ENCODE measurements around the gene ZBTB21. TPM values are rescaled to one million over a fixed set of nuclear protein-coding genes. Genes with fewer than 3 reads are reported as not detected.
"Not testable (repeated sequence)": the region's sequence is repeated elsewhere in the genome, so short reads cannot be mapped to it uniquely, and the experiment has no call there.

ZBTB21 gene
- total and polyA plus RNA-seq, 9 donors: 4.1 to 41.4 (median 21.9) TPM

GRCh38 chr21:41952568-41953248 is 57.5 kb downstream of the ZBTB21 start:
- TF ChIP-seq EP300 (IDR thresholded peaks at IDR 0.05) (no peak), POLR2A (IDR thresholded peaks at IDR 0.05) (no peak), CTCF (IDR thresholded peaks at IDR 0.05) (no peak)
- 13 to 15% (median 15%) methylated on average over 30 of the region's 30 CpGs for WGBS, 3 donors

GRCh38 chr21:41951876-41952567 is 58.1 kb downstream of the ZBTB21 start:
- Histone ChIP-seq H3K9me3 (no peaks in the 10 kb centered on the region), H3K27me3 (no peaks in the 10 kb centered on the region), H3K36me3 (no peaks in the 10 kb centered on the region), H3K4me1 (ENCODE audit: insufficient read depth) (peaks cover 39% of the 10 kb centered on the region), H3K4me3 (no peak overlapping the region), H3K27ac (peak overlapping the region in 1 of 2 donors; percentile 73)
- no peak for TF ChIP-seq EP300 (IDR thresholded peaks at IDR 0.05)
- no peak for DNase-seq
- WGBS, 3 donors: 52 to 68% (median 52%) methylated on average over 5 of the region's 5 CpGs
- intact Hi-C loops (cut with DNase I): loop anchor here in 3 of 4 donors (5.0 to 10.0 kb wide), 3 partner anchors 53 to 67 kb away; no protein-coding TSS in a partner anchor

More at GRCh38 chr21:41952568-41953248, 57.5 kb downstream of the ZBTB21 start:
- Histone ChIP-seq H3K36me3 (no peaks in the 10 kb centered on the region), H3K27me3 (no peaks in the 10 kb centered on the region), H3K4me3 (peak overlapping the region; percentile 90), H3K9me3 (no peaks in the 10 kb centered on the region), H3K4me1 (ENCODE audit: insufficient read depth) (peaks cover 40% of the 10 kb centered on the region), H3K27ac (peak overlapping the region in 1 of 2 donors; percentile 73)
- DNase-seq: no peak
- intact Hi-C loops (cut with DNase I): loop anchor here in 3 of 4 donors (5.0 to 10.0 kb wide), 3 partner anchors 52 to 68 kb away; no protein-coding TSS in a partner anchor

DNA sequence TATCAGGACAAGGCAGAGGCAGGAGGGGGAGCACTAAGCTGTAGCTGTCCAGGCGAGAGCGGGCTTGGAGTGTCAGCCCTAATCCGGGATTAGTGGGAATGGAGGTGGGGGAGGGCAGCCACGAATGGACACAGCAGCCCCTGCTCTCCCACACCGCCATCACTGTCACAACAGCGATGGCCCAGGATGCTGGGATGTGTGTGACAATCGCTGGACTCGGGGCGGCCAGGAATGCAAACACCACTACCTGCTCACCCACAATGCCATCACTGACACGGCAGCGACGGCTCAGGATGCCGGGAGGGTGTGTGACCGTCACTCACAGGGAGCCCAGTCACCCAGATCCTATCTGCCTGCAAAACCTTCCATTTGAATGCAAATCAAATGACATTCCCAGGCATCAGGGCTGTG is 59.2 kb downstream of the ZBTB21 start:
- intact Hi-C loops (cut with DNase I): loop anchor here in 3 of 4 donors (5.0 to 10.0 kb wide), 3 partner anchors 54 to 66 kb away; no protein-coding TSS in a partner anchor
- TF ChIP-seq CTCF (IDR thresholded peaks at IDR 0.05): no peak
- no peak for TF ChIP-seq EP300 (IDR thresholded peaks at IDR 0.05)
- no peak for TF ChIP-seq POLR2A (IDR thresholded peaks at IDR 0.05)
- Histone ChIP-seq H3K27ac (no peak overlapping the region), H3K27me3 (no peaks in the 10 kb centered on the region), H3K36me3 (no peaks in the 10 kb centered on the region), H3K4me3 (no peak overlapping the region), H3K9me3 (no peaks in the 10 kb centered on the region), H3K4me1 (ENCODE audit: insufficient read depth) (peaks cover 40% of the 10 kb centered on the region)
- 83 to 89% (median 87%) methylated on average over 14 of the region's 14 CpGs for WGBS, 3 donors
- DNase-seq: peak in 1 of 5 donors; percentile 40

- peaks cover 37% of the 10 kb centered on the region for H3K4me1 ChIP-seq (ENCODE audit: insufficient read depth)
- not testable (repeated sequence) for H3K27me3 ChIP-seq, H3K27ac ChIP-seq, H3K36me3 ChIP-seq, H3K4me3 ChIP-seq, H3K9me3 ChIP-seq
- intact Hi-C loops (cut with DNase I): loop anchor here in 3 of 4 donors (5.0 to 10.0 kb wide), 3 partner anchors 55 to 65 kb away; no protein-coding TSS in a partner anchor
- peak in 1 of 5 donors; percentile 13 for DNase-seq
- 97 to 99% (median 99%) methylated on average over 3 of the region's 3 CpGs for WGBS, 3 donors
Observed at GRCh38 chr21:41949631-41950030, 60.5 kb downstream of the ZBTB21 start.

GRCh38 chr21:41948901-41949300 is 61.3 kb downstream of the ZBTB21 start:
- DNase-seq: no peak
- intact Hi-C loops (cut with DNase I): no loop called here
- peaks cover 33% of the 10 kb centered on the region for H3K4me1 ChIP-seq (ENCODE audit: insufficient read depth)
- TF ChIP-seq EP300 (IDR thresholded peaks at IDR 0.05): no peak
- no peak for TF ChIP-seq CTCF (IDR thresholded peaks at IDR 0.05)
- TF ChIP-seq POLR2A (IDR thresholded peaks at IDR 0.05): no peak
- WGBS, 3 donors: 67 to 83% (median 73%) methylated on average over 11 of the region's 11 CpGs
- H3K27ac ChIP-seq: peak overlapping the region in 1 of 2 donors; percentile 65
- no peaks in the 10 kb centered on the region for H3K36me3 ChIP-seq
- H3K27me3 ChIP-seq: no peaks in the 10 kb centered on the region
- H3K4me3 ChIP-seq: no peak overlapping the region
- no peaks in the 10 kb centered on the region for H3K9me3 ChIP-seq
